ENCODE results near the gene CENPX.

Gene CENPX

DNA sequence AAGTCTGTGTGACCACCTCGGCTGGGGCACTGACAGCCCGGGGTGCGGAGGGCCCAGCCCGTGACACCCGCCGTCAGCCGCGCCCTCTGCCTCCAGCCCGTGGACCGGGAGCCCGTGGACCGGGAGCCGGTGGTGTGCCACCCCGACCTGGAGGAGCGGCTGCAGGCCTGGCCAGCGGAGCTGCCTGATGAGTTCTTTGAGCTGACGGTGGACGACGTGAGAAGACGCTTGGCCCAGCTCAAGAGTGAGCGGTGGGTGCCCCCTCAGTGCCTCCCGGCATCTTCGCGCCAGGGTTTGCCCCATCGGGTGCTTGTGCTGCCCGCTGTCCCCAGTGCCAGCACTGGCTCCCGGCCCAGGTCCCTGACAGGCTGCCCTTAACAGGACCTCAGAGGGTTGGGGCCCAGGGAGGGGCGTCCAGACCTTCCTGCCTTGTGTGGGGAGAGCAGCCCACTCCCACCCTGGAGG lies 13.7 kb downstream of the CENPX start:
- TF ChIP-seq FOXM1 (IDR thresholded peaks at IDR 0.05; ENCODE audit: borderline replicate concordance, low read depth) (no peak), TCF12 (IDR thresholded peaks at IDR 0.05; ENCODE audit: low read depth) (no peak), ZBTB7A (IDR thresholded peaks at IDR 0.05; ENCODE audit: low read depth) (no peak)

GRCh38 chr17:82008258-82008940 lies 14.3 kb downstream of the CENPX start:
- TF ChIP-seq TCF12 (IDR thresholded peaks at IDR 0.05; ENCODE audit: low read depth) (no peak), FOXM1 (IDR thresholded peaks at IDR 0.05; ENCODE audit: borderline replicate concordance, low read depth) (no peak), ZBTB7A (IDR thresholded peaks at IDR 0.05; ENCODE audit: low read depth) (no peak), TEAD4 (IDR thresholded peaks at IDR 0.05) (no peak), EP300 (IDR thresholded peaks at IDR 0.05; ENCODE audit: borderline replicate concordance) (no peak)
- TF ChIP-seq, protein P1, sequence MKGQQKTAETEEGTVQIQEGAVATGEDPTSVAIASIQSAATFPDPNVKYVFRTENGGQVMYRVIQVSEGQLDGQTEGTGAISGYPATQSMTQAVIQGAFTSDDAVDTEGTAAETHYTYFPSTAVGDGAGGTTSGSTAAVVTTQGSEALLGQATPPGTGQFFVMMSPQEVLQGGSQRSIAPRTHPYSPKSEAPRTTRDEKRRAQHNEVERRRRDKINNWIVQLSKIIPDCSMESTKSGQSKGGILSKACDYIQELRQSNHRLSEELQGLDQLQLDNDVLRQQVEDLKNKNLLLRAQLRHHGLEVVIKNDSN (IDR thresholded peaks at IDR 0.05) = no peak
- TF ChIP-seq, protein P2, sequence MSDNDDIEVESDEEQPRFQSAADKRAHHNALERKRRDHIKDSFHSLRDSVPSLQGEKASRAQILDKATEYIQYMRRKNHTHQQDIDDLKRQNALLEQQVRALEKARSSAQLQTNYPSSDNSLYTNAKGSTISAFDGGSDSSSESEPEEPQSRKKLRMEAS (IDR thresholded peaks at IDR 0.05) = no peak

DNA sequence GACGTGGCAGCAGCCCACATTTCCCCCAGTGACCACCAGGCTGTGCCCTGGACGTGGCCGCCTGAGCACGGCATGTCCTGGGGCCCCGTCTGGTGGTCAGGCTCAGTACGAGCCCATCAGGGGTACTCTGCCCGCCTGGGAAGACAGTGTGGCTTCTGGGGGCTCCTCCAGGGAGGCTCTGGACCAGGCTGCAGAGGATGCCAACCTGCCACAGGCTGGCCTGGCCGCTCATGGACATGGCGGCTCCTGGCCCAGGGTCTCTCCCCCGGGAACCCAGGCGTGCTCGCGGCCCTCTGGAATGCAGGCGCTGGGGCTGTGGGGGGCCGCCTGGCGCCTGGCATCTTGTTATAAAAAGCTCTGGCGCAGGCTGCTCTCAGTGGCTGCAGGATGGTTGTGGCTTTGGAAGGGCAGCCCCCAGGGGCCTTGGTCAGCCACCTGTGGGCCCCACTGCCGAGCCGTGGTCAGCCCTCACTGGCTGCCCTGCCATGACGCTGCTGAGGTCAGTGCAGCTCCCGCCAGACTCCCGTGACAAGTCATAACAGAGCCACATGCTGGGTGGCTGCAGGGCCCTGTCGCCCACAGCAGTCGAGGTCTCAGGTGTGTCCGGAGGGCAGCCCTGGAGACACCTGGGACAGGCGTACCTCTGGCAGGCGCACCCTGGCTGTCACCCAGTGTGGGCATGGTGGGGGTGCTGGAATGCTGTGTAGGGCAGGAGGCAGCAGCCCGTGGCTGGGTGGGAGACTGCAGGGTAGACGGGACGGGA lies 15.0 kb downstream of the CENPX start:
- TF ChIP-seq, protein P1 (IDR thresholded peaks at IDR 0.05) = no peak
- no peak for TF ChIP-seq EGR1 (IDR thresholded peaks at IDR 0.05)
- TF ChIP-seq TEAD4 (IDR thresholded peaks at IDR 0.05) = no peak
- no peak for TF ChIP-seq ZBTB7A (IDR thresholded peaks at IDR 0.05; ENCODE audit: low read depth)
- no peak for TF ChIP-seq YY1 (IDR thresholded peaks at IDR 0.05; ENCODE audit: low read depth)
- TF ChIP-seq CEBPB (IDR thresholded peaks at IDR 0.05) = no peak
- no peak for TF ChIP-seq TCF12 (IDR thresholded peaks at IDR 0.05; ENCODE audit: low read depth)
- no peak for TF ChIP-seq REST (IDR thresholded peaks at IDR 0.05; ENCODE audit: low read depth)
- no peak for TF ChIP-seq FOXM1 (IDR thresholded peaks at IDR 0.05; ENCODE audit: borderline replicate concordance, low read depth)
- TF ChIP-seq EP300 (IDR thresholded peaks at IDR 0.05; ENCODE audit: borderline replicate concordance) = no peak
- TF ChIP-seq NFIC (IDR thresholded peaks at IDR 0.05) = no peak
- TF ChIP-seq TAF1 (IDR thresholded peaks at IDR 0.05; ENCODE audit: low read depth) = no peak
- TF ChIP-seq RAD21 (IDR thresholded peaks at IDR 0.05; ENCODE audit: low read depth) = no peak
- TF ChIP-seq, protein P2 (IDR thresholded peaks at IDR 0.05) = no peak
- TF ChIP-seq CREB1 (IDR thresholded peaks at IDR 0.05; ENCODE audit: low read depth) = no peak

- TF ChIP-seq, protein P2 (IDR thresholded peaks at IDR 0.05) = no peak
- TF ChIP-seq EP300 (IDR thresholded peaks at IDR 0.05; ENCODE audit: borderline replicate concordance) (no peak), CREB1 (IDR thresholded peaks at IDR 0.05; ENCODE audit: low read depth) (no peak), CEBPB (IDR thresholded peaks at IDR 0.05) (no peak), TEAD4 (IDR thresholded peaks at IDR 0.05) (no peak), EGR1 (IDR thresholded peaks at IDR 0.05) (no peak), YY1 (IDR thresholded peaks at IDR 0.05; ENCODE audit: low read depth) (no peak), TCF12 (IDR thresholded peaks at IDR 0.05; ENCODE audit: low read depth) (no peak), REST (IDR thresholded peaks at IDR 0.05; ENCODE audit: low read depth) (no peak)
Measured at GRCh38 chr17:82007228-82007494, 15.5 kb downstream of the CENPX start.

- TF ChIP-seq EGR1 (IDR thresholded peaks at IDR 0.05) (no peak), RAD21 (IDR thresholded peaks at IDR 0.05; ENCODE audit: low read depth) (no peak), YY1 (IDR thresholded peaks at IDR 0.05; ENCODE audit: low read depth) (no peak), TAF1 (IDR thresholded peaks at IDR 0.05; ENCODE audit: low read depth) (no peak), ZBTB7A (IDR thresholded peaks at IDR 0.05; ENCODE audit: low read depth) (no peak), REST (IDR thresholded peaks at IDR 0.05; ENCODE audit: low read depth) (no peak), NFIC (IDR thresholded peaks at IDR 0.05) (no peak), CREB1 (IDR thresholded peaks at IDR 0.05; ENCODE audit: low read depth) (no peak), FOXM1 (IDR thresholded peaks at IDR 0.05; ENCODE audit: borderline replicate concordance, low read depth) (no peak), TCF12 (IDR thresholded peaks at IDR 0.05; ENCODE audit: low read depth) (no peak), CEBPB (IDR thresholded peaks at IDR 0.05) (no peak), EP300 (IDR thresholded peaks at IDR 0.05; ENCODE audit: borderline replicate concordance) (no peak), TEAD4 (IDR thresholded peaks at IDR 0.05) (no peak)
- TF ChIP-seq, protein P1 (IDR thresholded peaks at IDR 0.05) = no peak
- TF ChIP-seq, protein P2 (IDR thresholded peaks at IDR 0.05) = no peak
Measured at GRCh38 chr17:82006468-82007227, 16.0 kb downstream of the CENPX start.
